Measurements from ENCODE around the gene NPR1. TPM values are rescaled to one million over a fixed set of nuclear protein-coding genes. Genes with fewer than 3 reads are reported as not detected.

NPR1 gene
- total RNA-seq, 4 donors from 2014 or later: 3.0 to 7.1 (median 4.5) TPM

GRCh38 chr1:153659175-153659534, 19.3 kb upstream of the NPR1 start:
- ATAC-seq (no peak), DNase-seq (no peak)
- Histone ChIP-seq H3K4me3 (peak overlapping the region; percentile 93 to 96 (median 96)), H3K4me1 (peaks cover 10 to 15% of the 10 kb centered on the region in 2 donors), H3K27ac (peak overlapping the region; percentile 97 to 100 (median 100)), H3K9me3 (no peaks in the 10 kb centered on the region), H3K36me3 (peaks cover 3 to 36% of the 10 kb centered on the region in 2 donors), H3K27me3 (no peaks in the 10 kb centered on the region)
- TF ChIP-seq, protein P1, sequence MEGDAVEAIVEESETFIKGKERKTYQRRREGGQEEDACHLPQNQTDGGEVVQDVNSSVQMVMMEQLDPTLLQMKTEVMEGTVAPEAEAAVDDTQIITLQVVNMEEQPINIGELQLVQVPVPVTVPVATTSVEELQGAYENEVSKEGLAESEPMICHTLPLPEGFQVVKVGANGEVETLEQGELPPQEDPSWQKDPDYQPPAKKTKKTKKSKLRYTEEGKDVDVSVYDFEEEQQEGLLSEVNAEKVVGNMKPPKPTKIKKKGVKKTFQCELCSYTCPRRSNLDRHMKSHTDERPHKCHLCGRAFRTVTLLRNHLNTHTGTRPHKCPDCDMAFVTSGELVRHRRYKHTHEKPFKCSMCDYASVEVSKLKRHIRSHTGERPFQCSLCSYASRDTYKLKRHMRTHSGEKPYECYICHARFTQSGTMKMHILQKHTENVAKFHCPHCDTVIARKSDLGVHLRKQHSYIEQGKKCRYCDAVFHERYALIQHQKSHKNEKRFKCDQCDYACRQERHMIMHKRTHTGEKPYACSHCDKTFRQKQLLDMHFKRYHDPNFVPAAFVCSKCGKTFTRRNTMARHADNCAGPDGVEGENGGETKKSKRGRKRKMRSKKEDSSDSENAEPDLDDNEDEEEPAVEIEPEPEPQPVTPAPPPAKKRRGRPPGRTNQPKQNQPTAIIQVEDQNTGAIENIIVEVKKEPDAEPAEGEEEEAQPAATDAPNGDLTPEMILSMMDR (IDR thresholded peaks at IDR 0.05 in 4 of 5, conservative IDR thresholded peaks at IDR 0.05 in 1 of 5): no peak
- no peak for TF ChIP-seq POLR2A (IDR thresholded peaks at IDR 0.05)
- in situ Hi-C loops (cut with MboI; ENCODE audit: low sequenced_read_pairs in 4 of 4): loop anchor here in 2 of 4 donors (25.0 kb wide), 1 partner anchor 328 kb away; the partner anchor contains the start of genes JTB (in 2 of the 2), RAB13 (in 2 of the 2) and RPS27 (in 2 of the 2)
- intact Hi-C loops (cut with DNase I; ENCODE audit: low total_unique reads): no loop called here

- no peaks in the 10 kb centered on the region for H3K9me3 ChIP-seq
- no peak for DNase-seq
- no peak for ATAC-seq
- H3K27me3 ChIP-seq: no peaks in the 10 kb centered on the region
- TF ChIP-seq, protein P1 (IDR thresholded peaks at IDR 0.05 in 4 of 5, conservative IDR thresholded peaks at IDR 0.05 in 1 of 5): no peak
- TF ChIP-seq POLR2A (IDR thresholded peaks at IDR 0.05): no peak
- intact Hi-C loops (cut with DNase I; ENCODE audit: low total_unique reads) (no loop called here), in situ Hi-C loops (cut with MboI; ENCODE audit: low sequenced_read_pairs in 4 of 4) (loop anchor here in 2 of 4 donors (25.0 kb wide), 1 partner anchor 328 kb away; the partner anchor contains the start of genes JTB (in 2 of the 2), RAB13 (in 2 of the 2) and RPS27 (in 2 of the 2))
- peak overlapping the region; percentile 97 to 100 (median 100) for H3K27ac ChIP-seq
- peak overlapping the region; percentile 93 to 96 (median 96) for H3K4me3 ChIP-seq
- peaks cover 10 to 15% of the 10 kb centered on the region in 2 donors for H3K4me1 ChIP-seq
- peaks cover 5 to 41% of the 10 kb centered on the region in 2 donors for H3K36me3 ChIP-seq
These were observed 18.8 kb upstream of the NPR1 start for GRCh38 chr1:153659656-153660055.

- Histone ChIP-seq H3K4me3 (no peak overlapping the region), H3K27ac (peak overlapping the region in 3 of 4 donors; percentile 7 to 35 (median 12)), H3K9me3 (no peaks in the 10 kb centered on the region), H3K27me3 (no peaks in the 10 kb centered on the region), H3K4me1 (peaks cover 10 to 15% of the 10 kb centered on the region in 2 donors), H3K36me3 (peaks cover 9 to 57% of the 10 kb centered on the region in 2 donors)
- DNase-seq: no peak
- ATAC-seq: no peak
- TF ChIP-seq POLR2A (IDR thresholded peaks at IDR 0.05): no peak
- TF ChIP-seq, protein P1 (IDR thresholded peaks at IDR 0.05 in 4 of 5, conservative IDR thresholded peaks at IDR 0.05 in 1 of 5): no peak
- in situ Hi-C loops (cut with MboI; ENCODE audit: low sequenced_read_pairs in 4 of 4): loop anchor here in 2 of 4 donors (25.0 kb wide), 1 partner anchor 326 kb away; the partner anchor contains the start of genes JTB (in 2 of the 2), RAB13 (in 2 of the 2) and RPS27 (in 2 of the 2)
- intact Hi-C loops (cut with DNase I; ENCODE audit: low total_unique reads): no loop called here
These were observed 17.3 kb upstream of the NPR1 start for GRCh38 chr1:153661111-153661708.

DNA sequence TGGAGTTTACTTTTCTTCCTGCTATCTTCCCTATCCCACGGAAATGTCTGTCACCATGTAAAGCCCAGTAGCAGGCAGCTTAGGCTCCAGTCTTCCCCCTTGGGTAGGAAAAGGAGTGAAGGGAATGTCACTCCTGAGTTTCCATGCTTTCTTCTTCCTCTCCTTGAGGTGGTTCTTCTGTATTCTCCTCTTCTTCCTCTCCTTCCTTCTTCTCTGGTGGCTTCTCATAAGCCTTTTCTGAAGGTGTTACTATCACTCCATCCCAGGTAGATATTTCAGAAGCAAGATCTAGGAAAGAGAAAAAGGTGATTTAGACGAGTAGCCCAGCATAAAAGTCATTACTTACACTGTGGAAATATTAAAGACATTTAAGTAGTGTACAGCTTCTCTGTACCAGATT, 16.2 kb upstream of the NPR1 start:
- no peak overlapping the region for H3K4me3 ChIP-seq
- peaks cover 9 to 67% of the 10 kb centered on the region in 2 donors for H3K36me3 ChIP-seq
- DNase-seq (no peak), ATAC-seq (no peak)
- no peaks in the 10 kb centered on the region for H3K9me3 ChIP-seq
- peaks cover 10 to 15% of the 10 kb centered on the region in 2 donors for H3K4me1 ChIP-seq
- peak overlapping the region in 1 of 4 donors; percentile 5 for H3K27ac ChIP-seq
- intact Hi-C loops (cut with DNase I; ENCODE audit: low total_unique reads) (no loop called here), in situ Hi-C loops (cut with MboI; ENCODE audit: low sequenced_read_pairs in 4 of 4) (loop anchor here in 2 of 4 donors (25.0 kb wide), 1 partner anchor 325 kb away; the partner anchor contains the start of genes JTB (in 2 of the 2), RAB13 (in 2 of the 2) and RPS27 (in 2 of the 2))
- no peaks in the 10 kb centered on the region for H3K27me3 ChIP-seq
- no peak for TF ChIP-seq POLR2A (IDR thresholded peaks at IDR 0.05)
- TF ChIP-seq, protein P1 (IDR thresholded peaks at IDR 0.05 in 4 of 5, conservative IDR thresholded peaks at IDR 0.05 in 1 of 5): no peak

Data from gastrocnemius medialis (tissue), 4 donors.